RPMI8226 (cell line): ENCODE measurements around the gene SMCHD1.

Experiments
- DNase-seq: peaks from one replicate; pipeline ENCODE4 v3.0.0-alpha.2; 2015

Gene SMCHD1

DNA sequence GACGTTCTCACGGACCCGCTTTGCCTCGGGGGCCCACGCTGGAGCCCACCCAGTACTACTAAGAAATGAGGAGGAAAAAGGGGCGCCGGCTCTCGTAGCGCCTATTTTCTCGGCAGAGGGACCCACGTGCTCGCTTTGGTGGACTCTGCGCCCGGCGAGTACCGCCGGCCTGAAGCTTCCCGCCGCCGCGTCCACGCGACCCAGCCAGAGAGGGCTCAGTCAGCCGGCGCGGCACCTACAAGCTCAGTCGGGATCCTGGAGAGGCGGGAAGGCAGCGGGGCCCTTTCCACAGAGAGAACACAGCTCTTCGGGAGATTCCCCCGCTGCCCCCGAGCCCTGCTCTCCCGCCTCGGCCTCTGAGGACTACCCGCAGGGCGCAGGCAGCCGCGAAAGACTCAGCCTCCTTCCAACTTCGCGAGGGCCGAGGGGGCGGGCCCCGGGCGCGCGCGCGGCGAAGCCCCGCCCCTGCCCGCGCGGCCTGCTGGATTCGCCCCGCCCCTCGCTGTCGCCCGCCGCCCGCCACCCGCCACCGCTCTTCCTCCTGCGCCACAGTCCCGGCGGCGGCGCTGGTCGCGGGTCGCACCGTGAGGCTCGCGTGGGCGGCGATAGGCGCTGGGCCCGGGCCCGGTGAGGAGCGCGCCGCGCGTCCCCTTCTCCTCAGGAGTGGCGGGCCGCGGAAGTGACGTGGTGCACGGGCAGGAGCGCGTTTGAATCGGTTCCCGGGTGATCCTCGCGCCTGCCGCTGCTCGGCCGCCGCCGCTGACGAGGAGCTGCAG is at the start of gene SMCHD1:
Gene SMCHD1, plus strand, starts transcription at position 549 of the 776 bp plus-strand sequence. CDS start 350 bp downstream, outside the sequence.
- DNase-seq, result peak; percentile 93

DNA sequence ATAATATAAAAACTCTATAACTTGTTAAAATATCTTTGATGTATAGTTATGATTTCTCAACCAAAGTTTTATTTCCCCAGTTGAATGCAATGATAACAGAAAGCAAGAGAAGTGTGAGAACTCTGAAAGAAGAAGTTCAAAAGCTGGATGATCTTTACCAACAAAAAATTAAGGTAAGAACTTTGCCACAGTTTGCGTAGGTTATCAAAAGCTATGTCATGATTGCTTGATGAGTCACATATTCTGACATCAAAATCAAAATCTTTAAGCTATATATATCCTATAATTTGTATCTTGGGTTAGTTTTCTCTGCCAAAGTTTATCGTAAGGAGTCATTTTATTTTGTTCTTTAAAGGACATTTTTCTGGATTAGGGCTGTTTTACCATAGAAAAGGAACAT is 49.2 kb upstream of the SMCHD1 start:
- DNase-seq, result no peak

DNA sequence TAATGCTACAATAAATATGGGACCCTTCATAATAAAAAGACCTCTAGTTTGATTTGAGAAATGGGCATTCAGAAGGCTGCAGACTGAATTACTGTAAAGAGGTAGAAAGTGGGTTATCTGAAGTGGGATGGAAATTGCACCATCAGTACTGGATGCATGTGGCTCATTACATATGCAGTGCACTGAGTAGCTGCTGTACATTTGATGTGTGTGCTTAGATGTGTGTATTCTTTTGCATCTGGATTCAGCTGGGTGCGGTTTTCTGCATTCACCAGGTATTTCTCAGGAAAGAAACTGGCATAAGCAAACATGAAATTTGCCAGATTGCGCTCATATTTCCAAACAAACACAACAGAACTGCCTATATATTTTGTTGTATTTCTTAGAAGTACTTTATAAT is 45.9 kb upstream of the SMCHD1 start:
- DNase-seq, result no peak

DNA sequence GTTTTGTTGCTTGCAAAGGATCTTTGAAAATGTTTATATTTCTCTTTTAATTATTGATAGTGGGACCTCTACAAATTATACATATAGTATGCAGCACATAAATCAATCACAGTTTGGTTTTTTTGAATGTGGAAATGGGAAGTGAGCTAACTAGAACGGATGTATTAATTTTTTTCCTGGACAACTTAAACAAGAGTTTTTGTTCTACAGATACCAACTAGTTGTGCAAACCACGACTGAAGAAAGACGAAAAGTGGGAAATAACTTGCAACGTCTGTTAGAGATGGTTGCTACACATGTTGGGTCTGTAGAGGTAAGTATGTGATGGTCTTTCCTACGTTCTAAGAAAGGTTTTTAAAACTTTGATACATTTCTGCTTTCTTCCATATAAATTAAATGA is 45.0 kb upstream of the SMCHD1 start:
- DNase-seq, result no peak

DNA sequence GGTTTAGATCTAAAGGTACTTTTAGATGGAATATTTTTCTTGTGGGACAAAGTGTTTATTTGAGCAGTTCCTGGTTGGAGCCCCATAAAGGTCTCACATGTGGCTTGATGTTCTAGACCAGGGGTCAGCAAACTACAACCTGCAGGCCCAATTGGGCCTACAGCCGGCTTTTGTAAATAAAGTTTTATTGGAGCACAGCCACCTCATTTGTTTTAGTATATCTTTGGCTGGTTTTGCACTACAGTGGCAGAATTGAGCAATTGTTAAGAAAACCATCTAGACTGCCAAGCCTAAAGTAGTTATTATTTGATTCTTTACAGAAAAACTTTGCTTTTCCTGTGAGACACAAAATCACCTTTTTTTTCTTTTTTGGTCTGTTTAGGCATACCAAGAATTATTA is 42.5 kb upstream of the SMCHD1 start:
- no peak for DNase-seq

DNA sequence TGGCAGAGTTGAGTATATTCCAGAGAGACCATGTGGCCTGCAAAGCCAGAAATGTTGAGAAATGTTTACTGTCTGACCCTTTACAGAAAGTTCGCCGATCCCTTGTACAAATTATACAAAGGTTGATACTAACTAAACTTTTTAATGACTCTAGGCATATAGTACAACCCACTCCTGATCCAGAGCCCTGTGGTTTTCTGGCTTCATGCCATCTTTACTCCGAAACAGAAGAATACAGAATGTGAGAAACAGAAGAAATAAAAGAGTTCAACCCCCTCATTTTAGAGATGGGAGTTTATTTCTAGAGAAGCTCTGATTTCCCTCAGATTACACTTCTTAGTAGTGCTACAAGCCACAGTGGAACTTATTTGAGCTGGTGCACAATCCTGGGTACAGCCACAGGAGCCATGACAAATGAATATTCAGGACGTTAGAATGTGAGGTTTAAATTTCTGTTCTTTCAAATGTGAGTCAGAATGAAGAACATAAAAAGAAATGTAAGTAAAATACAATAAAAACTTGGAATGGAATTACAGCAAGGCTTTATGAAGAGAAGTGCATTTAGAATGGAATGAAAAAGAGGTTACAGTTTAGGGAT is 38.0 kb upstream of the SMCHD1 start:
- no peak for DNase-seq

DNA sequence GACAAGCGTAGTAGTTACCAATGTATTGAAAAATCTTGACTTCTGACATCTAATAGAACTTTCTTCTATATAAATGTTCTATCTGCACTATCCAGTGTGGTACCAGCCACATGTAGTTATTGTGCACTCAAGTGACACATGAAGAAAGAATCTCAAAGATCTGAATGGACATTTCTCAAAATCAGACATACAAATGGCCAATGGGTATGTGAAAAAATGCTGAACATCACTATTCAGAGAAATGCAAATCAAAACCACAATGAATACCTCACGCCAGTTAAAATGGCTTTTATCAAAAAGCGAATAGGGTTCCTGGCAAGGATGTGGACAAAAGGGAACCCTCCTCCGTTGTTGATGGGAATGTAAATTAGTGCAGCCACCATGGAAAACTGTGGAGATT is 37.5 kb upstream of the SMCHD1 start:
- no peak for DNase-seq

DNA sequence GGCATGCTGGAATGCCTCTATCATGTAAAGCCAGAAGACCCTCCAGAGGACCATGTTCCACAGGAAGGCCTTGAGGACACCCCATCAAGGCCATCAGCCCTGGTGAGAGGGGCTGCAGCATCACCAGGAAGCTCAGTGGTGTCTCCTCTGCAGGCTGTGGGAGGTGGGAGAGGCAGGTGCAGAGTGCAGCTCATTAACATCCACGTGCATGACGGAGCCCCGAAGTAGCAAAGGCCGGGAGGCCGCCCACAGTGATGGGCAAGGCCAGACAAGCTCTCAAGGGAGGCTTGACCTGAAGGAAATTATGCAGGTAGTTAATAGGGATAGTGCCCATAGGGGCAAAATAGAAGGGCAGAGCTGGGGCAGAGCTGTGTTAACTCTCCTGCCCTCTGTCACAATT is 30.3 kb upstream of the SMCHD1 start:
- DNase-seq, result no peak

DNA sequence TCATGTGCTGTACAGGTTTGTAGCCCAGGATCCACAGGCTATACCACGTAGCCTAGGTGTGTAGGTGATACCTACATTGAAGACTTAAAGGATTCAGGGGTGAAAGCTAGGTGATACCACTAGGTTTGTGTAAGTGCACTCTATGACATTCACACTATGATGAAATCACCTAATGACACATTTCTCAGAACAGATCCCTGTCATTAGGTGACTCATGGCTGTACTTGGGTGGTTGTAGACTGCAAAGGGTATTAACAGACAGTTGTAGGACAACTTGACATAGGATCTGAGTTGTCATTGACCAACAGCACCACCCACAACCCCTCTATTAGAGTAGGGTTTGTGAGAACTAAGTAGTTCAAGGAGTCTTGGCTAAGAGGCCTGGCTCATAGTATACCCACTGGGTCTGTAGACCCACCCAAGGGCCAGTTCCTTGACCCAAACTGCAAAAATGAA is 27.7 kb upstream of the SMCHD1 start:
- no peak for DNase-seq

DNA sequence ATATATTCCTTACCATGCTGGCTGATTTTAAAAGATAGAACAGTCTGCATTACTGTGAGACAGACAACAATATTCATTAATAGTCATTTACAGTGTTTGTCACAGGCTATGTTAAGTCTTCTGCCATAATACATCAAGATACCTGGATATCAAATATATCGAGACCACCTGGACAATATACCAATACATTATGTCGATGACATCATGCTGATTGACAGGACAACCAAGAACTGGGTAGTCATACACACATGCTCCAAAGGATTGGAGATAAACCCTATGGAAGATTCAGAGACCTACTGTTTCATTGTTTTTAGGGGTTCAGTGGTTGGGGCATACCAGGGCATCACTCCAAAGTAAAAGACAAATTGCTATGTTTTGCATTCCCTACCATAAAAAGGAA is 26.5 kb upstream of the SMCHD1 start:
- DNase-seq, result no peak

DNA sequence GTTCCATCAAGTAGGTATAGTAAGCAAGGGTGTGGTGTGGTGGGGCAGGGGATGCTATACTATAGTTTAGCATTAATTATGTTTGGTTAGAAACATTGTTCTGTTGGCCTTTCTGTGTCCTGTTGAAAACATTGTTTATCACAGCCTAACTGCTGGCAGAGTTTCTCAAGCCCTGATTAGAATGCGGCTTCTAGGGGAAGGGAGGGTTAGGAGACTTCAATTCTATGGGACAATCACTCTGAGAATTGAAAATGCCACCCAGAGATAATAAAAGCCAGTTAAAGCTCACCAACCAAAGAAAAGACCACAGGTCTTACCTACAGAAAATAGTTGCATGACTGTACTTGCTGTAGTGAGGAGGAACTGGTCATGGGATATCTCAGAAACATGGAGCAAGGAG is 19.9 kb upstream of the SMCHD1 start:
- no peak for DNase-seq

DNA sequence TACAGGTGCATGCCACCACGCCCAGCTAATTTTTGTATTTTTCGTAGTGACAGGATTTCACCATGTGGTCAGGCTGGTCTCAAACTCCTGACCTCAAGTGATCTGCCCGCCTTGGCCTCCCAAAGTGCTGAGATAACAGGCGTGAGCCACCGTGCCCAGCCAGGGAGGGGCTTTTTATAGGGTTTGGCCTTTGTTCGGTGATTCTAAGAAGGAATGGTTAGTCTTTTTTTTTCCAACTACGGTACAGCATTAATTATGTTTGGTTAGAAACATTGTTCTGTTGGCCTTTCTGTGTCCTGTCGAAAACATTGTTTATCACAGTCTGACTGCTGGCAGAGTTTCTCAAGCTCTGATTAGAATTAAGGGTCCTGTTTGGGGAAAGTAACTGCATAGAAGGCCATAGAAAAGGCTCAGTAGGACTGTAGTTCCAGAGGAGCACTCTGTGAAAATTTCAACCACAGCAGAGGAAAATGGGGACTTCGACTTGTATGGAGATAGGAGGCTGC is 19.3 kb upstream of the SMCHD1 start:
- no peak for DNase-seq

DNA sequence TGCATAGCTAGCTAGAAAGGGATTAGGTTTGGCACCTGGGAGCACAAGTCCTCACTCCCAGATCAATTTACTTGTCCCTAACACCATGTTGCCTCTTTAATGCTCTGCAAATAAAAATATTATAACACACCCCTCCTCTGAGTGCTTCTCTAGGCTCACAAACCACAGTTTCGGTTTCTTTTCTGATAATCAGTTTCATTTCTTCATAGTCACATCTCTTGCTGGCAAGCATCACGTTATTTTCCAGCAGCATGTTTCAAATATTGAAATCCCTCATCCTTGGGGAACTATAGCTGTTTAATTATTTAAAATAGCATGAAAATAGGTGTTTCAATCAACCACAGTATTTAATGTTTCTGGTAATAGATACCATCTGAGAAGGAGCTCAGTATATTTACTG is 13.9 kb upstream of the SMCHD1 start:
- peak; percentile 81 for DNase-seq

DNA sequence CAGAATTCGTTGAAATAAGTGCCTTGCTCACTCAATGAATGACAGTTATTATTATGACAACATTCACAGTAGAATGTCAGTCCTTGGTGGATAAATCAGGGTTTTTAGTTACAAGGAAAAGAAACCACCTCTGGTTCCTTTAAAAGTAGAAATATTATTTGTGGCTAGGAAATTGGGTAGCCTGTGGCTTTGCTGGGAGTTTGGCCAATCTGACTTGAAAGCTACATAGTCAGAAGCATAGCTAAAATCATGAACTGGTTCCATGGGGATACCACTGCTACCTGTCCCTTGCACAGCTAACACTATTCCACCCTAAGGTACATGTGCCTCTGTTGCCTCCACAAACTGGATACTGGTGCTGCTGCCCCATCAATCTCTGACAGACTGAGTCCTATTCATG is 12.8 kb upstream of the SMCHD1 start:
- peak; percentile 49 for DNase-seq

DNA sequence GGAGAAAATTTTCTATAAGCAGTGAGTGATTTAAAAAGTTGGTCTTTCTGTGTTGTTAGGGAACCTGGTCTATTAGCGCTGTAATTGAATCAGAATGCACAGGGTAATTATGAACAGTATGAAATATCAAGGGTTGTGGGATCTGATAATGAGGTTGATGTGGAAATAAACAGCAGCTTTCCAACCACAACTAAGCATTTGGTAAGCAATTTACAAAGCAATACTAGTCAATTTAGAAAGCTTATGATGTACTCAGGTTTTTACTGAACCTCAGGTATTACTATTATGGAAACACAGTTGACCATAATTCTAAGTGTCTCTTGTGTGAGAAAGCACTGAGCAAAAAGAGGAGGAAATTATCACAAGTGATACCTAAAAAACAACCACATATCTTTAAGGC is 11.0 kb upstream of the SMCHD1 start:
- DNase-seq, result no peak

DNA sequence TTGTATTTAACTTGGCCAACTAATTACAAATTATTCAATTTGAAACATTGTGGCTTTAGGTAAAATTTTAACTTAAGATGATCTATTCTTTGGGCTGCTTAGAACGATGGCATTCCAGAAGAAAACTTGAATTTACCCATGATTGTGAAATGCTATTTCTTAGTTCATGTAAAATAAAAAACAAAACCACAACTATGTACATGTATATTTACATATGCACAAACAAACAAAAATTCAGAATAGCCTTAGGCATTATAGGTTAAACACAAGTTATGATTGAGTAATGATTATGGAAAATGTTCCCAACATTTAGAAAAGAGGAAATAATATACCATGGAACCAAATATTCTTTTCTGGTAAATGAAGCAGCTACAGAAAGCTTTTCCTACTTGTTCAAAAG is 3.5 kb upstream of the SMCHD1 start:
- no peak for DNase-seq

DNA sequence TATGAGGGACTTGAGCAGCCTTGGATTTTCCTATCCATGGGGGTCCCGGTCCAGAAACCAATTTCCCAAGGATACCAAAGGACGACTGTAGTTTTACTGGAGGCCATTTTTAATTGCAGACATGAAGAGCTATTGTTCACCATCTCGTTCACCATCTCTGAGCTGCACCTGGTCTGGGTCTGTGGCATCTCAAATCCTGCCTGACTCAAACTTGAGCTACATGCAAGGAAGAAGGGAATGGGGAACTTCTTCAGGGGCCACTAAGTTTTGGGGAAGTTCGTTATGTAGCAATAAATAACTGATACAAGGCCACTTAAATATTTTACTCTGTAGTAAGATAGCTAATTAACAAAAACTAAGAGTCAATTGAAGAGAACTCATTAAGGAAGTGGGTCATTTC is 2.1 kb upstream of the SMCHD1 start:
- no peak for DNase-seq

DNA sequence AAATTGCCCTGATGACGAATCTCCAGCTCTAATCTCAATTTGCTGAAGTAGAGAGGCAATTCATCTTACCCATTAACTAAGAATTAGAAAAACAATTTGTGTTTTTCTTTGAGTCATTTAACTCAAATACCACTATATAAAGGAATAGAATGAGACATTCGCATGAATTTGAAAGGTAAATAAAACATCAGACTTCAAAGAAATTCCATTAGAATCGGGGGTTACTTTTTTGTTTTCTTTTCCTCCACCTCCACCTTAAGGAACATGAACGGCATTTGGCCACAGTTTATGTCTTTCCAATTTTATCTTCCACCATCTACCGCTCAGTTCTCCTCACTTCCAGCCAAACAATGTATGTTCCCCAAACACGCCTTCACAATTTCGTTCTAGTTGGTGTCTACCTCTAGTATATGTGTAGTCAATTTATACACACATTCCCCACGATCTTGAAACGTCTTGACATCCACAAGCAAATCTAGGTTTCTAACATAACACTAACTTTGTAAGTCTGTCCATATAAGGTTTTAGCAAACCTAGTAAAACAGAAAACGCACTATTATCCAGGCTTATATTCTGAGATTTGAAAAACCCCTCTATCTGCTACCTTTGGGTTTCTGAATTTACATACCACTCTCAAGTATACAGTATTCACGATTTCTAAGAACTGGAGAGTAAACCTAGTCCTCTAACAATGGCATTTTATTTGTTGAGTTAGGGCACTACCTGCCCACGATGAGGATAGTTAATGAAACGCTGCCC is 1.2 kb upstream of the SMCHD1 start:
- DNase-seq, result no peak

DNA sequence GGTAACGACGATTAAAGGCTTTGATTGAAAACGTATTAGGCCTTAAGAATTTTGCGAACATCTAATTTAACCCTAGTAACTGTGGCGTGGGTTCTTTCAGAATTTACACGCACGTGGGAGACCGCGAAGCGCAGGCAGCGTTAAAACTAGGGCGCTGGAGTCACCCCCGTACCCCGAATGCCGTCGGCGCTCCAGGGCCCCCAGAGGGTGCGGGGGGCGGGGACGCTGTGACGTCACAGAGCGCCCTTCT is 673 bp upstream of the SMCHD1 start:
- no peak for DNase-seq

DNA sequence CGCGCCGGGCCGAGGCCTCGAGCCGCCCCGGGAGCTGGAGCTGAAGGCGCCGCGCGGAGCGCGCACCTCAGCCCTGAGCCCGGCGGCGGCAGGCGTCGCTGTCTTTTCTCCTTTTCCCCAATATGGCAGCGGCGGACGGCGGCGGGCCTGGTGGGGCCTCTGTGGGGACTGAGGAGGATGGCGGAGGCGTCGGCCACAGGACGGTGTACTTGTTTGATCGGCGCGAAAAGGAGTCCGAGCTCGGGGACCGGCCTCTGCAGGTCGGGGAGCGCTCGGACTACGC is 369 bp downstream of the SMCHD1 start:
- DNase-seq, result no peak

DNA sequence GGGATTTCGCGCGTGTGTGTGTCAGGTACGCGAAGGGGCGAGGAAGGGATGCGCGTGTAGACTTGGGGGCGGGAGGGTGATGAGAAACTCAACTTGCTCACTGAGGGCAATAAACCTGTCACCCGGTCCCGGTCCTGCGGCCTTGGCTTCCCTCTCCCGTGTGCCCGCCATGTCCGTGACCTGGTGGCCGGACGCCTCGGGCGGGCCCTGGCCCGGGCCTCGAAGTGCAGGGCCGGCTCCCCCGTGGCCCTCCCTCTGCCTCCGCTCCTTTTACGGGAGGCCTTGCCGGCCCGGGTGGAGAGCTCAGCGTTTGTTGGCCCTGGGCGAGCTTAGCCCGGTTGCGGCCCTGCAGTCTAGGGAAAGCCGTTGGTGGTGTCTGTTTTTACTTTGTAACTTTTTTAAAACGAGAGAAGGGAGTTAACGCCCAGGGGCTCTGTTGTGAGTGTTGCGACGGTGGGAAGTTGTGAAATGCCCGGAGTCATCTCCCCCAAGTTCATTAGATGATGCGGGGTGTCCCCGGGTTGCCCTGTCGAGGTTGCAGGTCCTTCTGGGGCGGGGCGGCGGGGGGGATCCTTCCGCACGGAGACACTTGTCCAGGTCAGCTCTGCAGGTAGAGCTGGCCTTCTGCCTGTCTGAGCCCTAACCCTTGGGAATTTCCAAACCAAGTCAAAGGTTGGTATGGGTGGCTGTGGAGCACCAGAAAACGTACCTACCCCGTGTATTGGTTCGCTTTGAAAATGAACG is 883 bp downstream of the SMCHD1 start:
- peak; percentile 62 for DNase-seq

DNA sequence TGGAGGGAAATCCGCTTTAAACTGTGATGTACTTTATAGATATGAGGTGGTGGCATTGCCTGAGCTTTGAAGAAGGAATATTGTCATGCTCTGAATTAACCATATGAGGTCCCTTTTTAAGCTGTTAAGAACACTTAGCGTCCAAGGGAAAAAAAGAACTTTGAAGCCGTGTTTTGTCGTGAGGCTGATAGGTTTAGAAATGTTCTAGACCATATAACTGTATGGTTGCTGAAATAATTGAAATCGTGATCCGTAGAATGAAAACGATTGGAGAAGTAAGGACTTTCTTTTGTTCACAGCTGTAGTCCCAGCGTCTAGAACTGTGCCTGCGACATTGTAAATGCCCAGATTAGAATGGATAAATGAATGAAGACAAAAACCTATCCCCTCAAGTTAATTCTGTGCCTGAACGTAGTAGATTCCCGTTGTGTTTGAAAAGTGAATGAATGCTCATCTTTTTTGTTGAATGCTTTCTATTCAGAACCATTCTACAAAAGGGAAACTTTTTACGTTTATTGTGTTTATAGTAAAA is 1.5 kb downstream of the SMCHD1 start:
- DNase-seq, result no peak

DNA sequence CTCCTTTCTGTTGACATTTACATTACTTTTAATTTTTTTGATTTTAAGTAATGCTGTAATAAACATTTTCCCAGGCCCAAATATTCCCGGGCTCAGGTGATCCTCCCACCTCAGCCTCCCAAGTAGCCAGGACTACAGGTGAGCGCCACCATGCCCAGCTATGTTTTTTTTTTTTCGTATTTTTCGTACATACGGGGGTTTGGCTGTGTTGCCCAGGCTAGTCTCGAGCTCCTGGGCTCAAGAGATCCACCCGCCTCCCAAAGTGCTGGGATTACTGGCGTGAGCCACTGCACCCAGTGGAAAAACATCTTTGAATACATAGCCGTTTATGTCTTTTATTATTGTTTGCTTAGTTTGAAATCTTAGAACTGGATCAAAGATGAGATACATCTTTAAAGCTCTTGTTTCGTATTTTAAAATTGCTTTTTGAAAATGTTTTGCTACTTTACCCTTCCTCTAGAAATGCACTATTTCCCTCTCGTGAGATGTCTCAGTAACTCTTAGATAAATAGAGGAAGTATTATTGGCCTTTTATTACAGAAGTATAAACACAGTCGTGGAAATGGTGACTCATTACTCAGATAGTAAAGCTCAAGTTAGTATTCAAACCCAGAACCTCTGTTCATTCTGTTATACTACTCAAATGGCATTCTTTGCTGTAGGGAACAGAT is 2.4 kb downstream of the SMCHD1 start:
- peak; percentile 48 for DNase-seq
